ENCODE data around the gene CCDC117. TPM values are rescaled to one million over a fixed set of nuclear protein-coding genes. Genes with fewer than 3 reads are reported as not detected.
"Not testable (repeated sequence)": the region's sequence is repeated elsewhere in the genome, so short reads cannot be mapped to it uniquely, and the experiment has no call there.

Gene CCDC117
- total RNA-seq, 6 experiments from 2014 or later = 13.2 to 17.4 (median 14.8) TPM

DNA sequence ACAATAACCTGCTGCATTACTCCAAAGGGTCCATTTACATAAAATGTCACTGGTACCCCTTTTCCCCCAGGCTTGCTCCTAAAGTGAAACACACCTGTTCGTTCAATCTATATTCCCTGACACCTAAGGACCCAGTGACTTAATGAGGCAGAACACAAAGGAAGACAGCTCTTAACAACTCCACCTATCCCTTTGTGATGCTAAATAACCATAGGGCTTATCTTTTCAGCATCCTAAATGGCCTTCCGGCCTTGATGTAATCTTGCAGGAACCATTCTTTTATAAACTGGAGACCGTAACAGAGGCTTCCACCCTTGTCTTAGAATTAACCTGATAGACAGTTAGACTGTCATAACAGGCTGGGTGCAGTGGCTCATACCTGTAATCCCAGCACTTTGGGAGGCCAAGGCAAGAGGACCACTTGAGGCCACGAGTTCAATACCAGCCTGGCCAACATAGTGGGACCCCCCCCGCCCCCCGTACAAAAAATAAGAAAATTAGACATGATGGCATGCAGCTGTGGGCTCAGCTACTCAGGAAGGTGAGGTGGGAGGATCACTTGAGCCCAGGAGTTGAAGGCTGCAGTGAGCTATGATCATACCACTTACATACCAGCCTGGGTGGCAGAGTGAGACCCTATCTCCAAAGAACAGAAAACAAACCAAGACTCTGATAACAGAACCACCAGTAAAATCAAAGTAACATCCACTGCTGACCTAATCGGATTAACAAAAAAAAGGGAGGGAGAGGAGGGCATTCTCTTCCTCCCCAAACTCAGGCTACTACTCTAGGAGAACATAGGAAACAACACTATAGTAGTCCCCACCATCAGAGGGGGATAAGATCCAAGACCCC lies 36.0 kb upstream of the CCDC117 start:
- no peaks in the 10 kb centered on the region for H3K36me3 Mint-ChIP-seq (ENCODE audit: low read depth)
- H3K27me3 Mint-ChIP-seq (ENCODE audit: insufficient read depth) = peaks cover 1% of the 10 kb centered on the region; the same call in 1 of the 2 replicates
- no peaks in the 10 kb centered on the region for H3K9me3 Mint-ChIP-seq
- H3K27ac Mint-ChIP-seq = no peak overlapping the region
- no peak overlapping the region for H3K4me3 Mint-ChIP-seq
- H3K4me1 Mint-ChIP-seq (ENCODE audit: low read depth) = peaks cover 25% of the 10 kb centered on the region
- DNase-seq = no peak
- TF ChIP-seq, protein P1, sequence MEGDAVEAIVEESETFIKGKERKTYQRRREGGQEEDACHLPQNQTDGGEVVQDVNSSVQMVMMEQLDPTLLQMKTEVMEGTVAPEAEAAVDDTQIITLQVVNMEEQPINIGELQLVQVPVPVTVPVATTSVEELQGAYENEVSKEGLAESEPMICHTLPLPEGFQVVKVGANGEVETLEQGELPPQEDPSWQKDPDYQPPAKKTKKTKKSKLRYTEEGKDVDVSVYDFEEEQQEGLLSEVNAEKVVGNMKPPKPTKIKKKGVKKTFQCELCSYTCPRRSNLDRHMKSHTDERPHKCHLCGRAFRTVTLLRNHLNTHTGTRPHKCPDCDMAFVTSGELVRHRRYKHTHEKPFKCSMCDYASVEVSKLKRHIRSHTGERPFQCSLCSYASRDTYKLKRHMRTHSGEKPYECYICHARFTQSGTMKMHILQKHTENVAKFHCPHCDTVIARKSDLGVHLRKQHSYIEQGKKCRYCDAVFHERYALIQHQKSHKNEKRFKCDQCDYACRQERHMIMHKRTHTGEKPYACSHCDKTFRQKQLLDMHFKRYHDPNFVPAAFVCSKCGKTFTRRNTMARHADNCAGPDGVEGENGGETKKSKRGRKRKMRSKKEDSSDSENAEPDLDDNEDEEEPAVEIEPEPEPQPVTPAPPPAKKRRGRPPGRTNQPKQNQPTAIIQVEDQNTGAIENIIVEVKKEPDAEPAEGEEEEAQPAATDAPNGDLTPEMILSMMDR (IDR thresholded peaks at IDR 0.05) = no peak

DNA sequence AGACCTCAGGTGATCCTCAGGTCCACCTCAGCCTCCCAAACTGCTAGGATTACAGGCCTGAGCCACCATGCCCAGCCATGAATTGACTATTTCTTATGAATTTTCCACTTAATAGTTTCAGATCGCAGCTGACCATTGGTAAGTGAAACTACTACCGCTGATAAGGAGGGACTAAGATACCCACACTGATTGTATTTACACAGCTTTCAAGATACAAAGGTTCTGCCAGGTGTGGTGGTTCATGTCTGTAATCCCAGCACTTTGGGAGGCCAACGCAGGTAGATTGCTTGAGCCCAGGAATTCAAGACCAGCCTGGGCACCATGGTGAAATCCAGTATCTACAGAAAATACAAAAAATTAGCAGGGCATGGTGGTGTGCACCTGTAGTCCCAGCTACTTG lies 34.8 kb upstream of the CCDC117 start:
- H3K27ac Mint-ChIP-seq = no peak overlapping the region
- H3K27me3 Mint-ChIP-seq (ENCODE audit: insufficient read depth) = peaks cover 5% of the 10 kb centered on the region; the same call in 1 of the 2 replicates
- no peaks in the 10 kb centered on the region for H3K9me3 Mint-ChIP-seq
- peaks cover 29% of the 10 kb centered on the region for H3K4me1 Mint-ChIP-seq (ENCODE audit: low read depth)
- H3K4me3 Mint-ChIP-seq = no peak overlapping the region
- H3K36me3 Mint-ChIP-seq (ENCODE audit: low read depth) = no peaks in the 10 kb centered on the region
- DNase-seq = no peak
- TF ChIP-seq, protein P1 (IDR thresholded peaks at IDR 0.05) = no peak

- H3K36me3 Mint-ChIP-seq (ENCODE audit: low read depth); H3K9me3 Mint-ChIP-seq; DNase-seq; H3K4me3 Mint-ChIP-seq; H3K27ac Mint-ChIP-seq; H3K27me3 Mint-ChIP-seq (ENCODE audit: insufficient read depth): not testable (repeated sequence)
- H3K4me1 Mint-ChIP-seq (ENCODE audit: low read depth) = peaks cover 41% of the 10 kb centered on the region
These were observed 33.6 kb upstream of the CCDC117 start for GRCh38 chr22:28738876-28739275.

- Mint-ChIP-seq H3K36me3 (ENCODE audit: low read depth) (peaks cover 3% of the 10 kb centered on the region; the same call in 1 of the 2 replicates), H3K4me1 (ENCODE audit: low read depth) (peaks cover 42% of the 10 kb centered on the region), H3K27ac (peak overlapping the region; percentile 90), H3K9me3 (no peaks in the 10 kb centered on the region), H3K4me3 (peak overlapping the region; percentile 93), H3K27me3 (ENCODE audit: insufficient read depth) (peaks cover 3% of the 10 kb centered on the region; the same call in 1 of the 2 replicates)
- TF ChIP-seq, protein P1 (IDR thresholded peaks at IDR 0.05) = no peak
- no peak for DNase-seq
These were observed 31.2 kb upstream of the CCDC117 start for GRCh38 chr22:28741200-28741784.

DNA sequence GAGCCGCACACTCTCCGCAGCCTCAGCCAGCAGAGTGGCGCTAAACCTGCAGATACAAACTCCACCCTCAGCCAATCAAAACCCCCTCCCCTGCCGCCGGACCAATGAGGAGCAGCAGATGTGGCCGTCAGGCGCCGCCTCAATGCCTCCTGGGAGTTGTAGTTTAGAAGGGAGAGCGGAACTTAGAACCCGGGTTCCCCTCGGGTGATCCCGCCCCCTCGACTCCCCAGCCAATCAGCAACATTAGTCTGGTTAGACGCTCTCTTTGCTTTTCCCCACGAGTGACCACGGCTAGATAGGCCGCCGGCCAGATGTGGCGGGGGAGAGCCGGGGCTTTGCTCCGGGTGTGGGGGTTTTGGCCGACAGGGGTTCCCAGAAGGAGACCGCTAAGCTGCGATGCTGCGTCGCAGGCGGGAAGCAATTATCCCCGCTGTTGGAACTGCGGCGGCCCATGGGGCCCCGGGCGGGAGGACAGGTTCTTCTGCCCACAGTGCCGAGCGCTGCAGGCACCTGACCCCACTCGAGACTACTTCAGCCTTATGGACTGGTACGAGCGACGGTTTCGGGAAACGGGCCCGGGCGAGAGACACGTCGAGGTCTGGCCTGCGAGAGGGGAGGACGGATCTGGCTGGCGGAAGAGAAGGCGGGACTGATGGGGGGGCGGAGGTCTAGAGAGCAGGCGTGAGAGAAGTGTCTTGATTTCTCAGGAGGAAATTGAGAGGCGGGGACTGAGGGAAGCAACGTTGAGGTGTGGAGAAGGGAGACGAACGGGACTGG lies 30.5 kb upstream of the CCDC117 start, which contains the start of the genes CHEK2 and HSCB:
CHEK2 (minus strand) TSS at position 36 of the 777 bp plus-strand sequence. CDS start 7,099 bp downstream, outside the sequence.
HSCB (plus strand) TSS at position 255 of the 777 bp plus-strand sequence; CDS start at position 312, 57 bp downstream.
- TF ChIP-seq, protein P1 (IDR thresholded peaks at IDR 0.05) = peak; percentile 36; the same call in 1 of the 2 replicates
- Mint-ChIP-seq H3K4me1 (ENCODE audit: low read depth) (peaks cover 42% of the 10 kb centered on the region), H3K4me3 (peak within 1 kb of the TSS; percentile 93), H3K9me3 (no peaks in the 10 kb centered on the region), H3K27me3 (ENCODE audit: insufficient read depth) (peaks cover 3% of the 10 kb centered on the region; the same call in 1 of the 2 replicates), H3K27ac (peak within 1 kb of the TSS; percentile 90), H3K36me3 (ENCODE audit: low read depth) (peaks cover 7% of the 10 kb centered on the region; the same call in 1 of the 2 replicates)
- DNase-seq = peak; percentile 98
